ENCODE measurements around the gene THSD7B. TPM values are rescaled to one million over a fixed set of nuclear protein-coding genes. Genes with fewer than 3 reads are reported as not detected.

Gene THSD7B
- total RNA-seq, 1 donor from 2014 or later: 0.81 TPM

- DNase-seq (ENCODE audit: low read depth): no peak
- H3K4me3 ChIP-seq (ENCODE audit: low read depth, low read length): no peak overlapping the region
- no peak for TF ChIP-seq CTCF (conservative IDR thresholded peaks at IDR 0.05; ENCODE audit: low read depth, low read length)
Measured at GRCh38 chr2:137336067-137336466, 570.7 kb downstream of the THSD7B start.

DNA sequence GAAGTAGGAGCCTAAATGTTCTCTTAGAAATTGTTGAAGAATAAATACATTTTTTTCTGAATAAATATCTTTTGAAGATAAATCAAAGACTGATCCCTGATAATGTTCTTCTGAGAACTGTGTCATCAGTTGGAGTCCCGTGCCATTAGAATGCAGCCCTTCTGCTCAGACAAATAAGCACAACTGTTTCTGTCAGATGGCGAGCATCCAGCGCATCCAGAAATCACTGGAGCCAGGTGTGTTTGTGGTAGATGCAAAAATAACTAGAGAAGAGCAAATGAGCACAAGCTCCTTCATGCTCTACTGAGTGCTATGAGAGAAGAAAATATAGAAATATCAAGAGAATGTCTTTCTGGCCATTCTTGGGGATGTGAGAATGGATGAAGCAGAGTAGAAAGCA lies 573.7 kb downstream of the THSD7B start:
- TF ChIP-seq CTCF (conservative IDR thresholded peaks at IDR 0.05; ENCODE audit: low read depth, low read length): no peak

DNA sequence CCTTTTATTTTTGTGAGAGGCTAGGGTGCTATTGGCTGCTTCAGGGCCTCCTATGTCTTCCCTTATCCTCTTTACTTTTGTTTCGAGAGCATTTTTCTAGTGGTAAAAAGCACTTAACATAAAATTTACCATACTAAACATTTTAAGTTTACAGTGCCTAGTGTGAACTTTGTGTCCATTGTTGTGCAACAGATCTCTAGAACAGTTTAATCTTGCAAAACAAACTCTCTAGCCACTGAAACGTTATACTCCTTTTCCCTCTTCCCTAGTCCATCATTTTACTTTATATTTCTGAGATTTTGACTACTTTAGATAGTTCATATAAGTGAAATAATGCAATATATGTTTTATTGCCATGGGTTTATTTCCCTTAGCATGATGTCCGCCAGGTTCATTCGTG lies 580.6 kb downstream of the THSD7B start:
- TF ChIP-seq CTCF (conservative IDR thresholded peaks at IDR 0.05; ENCODE audit: low read depth, low read length): no peak
- DNase-seq (ENCODE audit: low read depth): no peak
- H3K4me3 ChIP-seq (ENCODE audit: low read depth, low read length): no peak overlapping the region

More for the DNA sequence above, 573.7 kb downstream of the THSD7B start:
- no peak for DNase-seq (ENCODE audit: low read depth)
- H3K4me3 ChIP-seq (ENCODE audit: low read depth, low read length): no peak overlapping the region

GRCh38 chr2:137348301-137348700 lies 583.0 kb downstream of the THSD7B start:
- no peak for TF ChIP-seq CTCF (conservative IDR thresholded peaks at IDR 0.05; ENCODE audit: low read depth, low read length)
- no peak for DNase-seq (ENCODE audit: low read depth)
- no peak overlapping the region for H3K4me3 ChIP-seq (ENCODE audit: low read depth, low read length)

DNA sequence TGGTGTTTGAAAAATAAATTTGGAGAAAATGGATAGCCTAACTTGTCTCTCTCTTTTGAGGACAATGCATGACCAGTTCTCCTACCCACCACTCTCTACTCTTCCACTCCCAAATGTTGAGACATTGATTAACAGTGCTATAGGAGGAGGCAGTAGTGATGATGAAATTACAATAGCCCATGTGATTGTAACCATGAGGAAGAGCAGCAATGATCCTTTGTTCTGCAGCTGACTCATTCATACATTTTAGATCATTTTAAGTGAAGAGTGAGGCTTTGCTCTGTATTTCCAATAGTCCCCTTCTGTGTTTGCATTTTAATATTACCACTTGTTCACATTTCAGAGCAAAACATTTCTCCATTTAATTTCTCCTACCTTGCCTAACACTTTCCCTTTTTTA lies 592.3 kb downstream of the THSD7B start:
- no peak for DNase-seq (ENCODE audit: low read depth)
- TF ChIP-seq CTCF (conservative IDR thresholded peaks at IDR 0.05; ENCODE audit: low read depth, low read length): no peak
- H3K4me3 ChIP-seq (ENCODE audit: low read depth, low read length): no peak overlapping the region

GRCh38 chr2:137367361-137367760 lies 602.0 kb downstream of the THSD7B start:
- peak; percentile 10 for DNase-seq (ENCODE audit: low read depth)
- TF ChIP-seq CTCF (conservative IDR thresholded peaks at IDR 0.05; ENCODE audit: low read depth, low read length): no peak

DNA sequence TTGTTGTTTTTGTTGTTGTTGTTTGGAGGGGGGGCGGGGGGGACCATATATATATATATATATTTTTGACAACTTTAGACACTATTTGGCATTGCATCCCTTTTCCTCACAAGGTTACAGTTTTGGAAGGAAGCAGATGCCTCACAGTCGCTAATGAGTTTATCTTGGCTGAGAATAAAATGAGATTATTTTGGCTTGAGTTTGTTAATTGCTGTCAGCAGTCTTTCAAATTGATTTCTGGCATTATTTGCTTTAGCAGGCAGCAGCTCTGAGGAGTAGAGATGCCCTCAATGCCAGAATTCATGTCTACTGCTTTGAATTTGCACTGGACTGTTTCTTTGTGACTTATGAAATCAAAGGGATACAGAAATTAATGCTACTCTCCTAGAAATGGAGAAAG lies 603.8 kb downstream of the THSD7B start:
- H3K4me3 ChIP-seq (ENCODE audit: low read depth, low read length): no peak overlapping the region
- TF ChIP-seq CTCF (conservative IDR thresholded peaks at IDR 0.05; ENCODE audit: low read depth, low read length): no peak
- no peak for DNase-seq (ENCODE audit: low read depth)

More at GRCh38 chr2:137367361-137367760, 602.0 kb downstream of the THSD7B start:
- H3K4me3 ChIP-seq (ENCODE audit: low read depth, low read length): no peak overlapping the region
